Suprapubic skin (tissue), 2 donors: ENCODE results near the gene SMAD1.

Experiments
- EP300 ChIP-seq: sonication (generic); formaldehyde crosslinking; IDR thresholded peaks from one replicate; pipeline ENCODE4 v1.6.1; 2017; ENCODE audit warnings: antibody characterized with exemption
- POLR2A ChIP-seq, 2 donors: fragments of 450-650 bp; IDR thresholded peaks; one replicate each; pipeline ENCODE4 v1.6.1; 2017; ENCODE audit warnings: antibody characterized with exemption in 2 of 2, mild to moderate bottlenecking in 2 of 2, moderate library complexity in 2 of 2

DNA sequence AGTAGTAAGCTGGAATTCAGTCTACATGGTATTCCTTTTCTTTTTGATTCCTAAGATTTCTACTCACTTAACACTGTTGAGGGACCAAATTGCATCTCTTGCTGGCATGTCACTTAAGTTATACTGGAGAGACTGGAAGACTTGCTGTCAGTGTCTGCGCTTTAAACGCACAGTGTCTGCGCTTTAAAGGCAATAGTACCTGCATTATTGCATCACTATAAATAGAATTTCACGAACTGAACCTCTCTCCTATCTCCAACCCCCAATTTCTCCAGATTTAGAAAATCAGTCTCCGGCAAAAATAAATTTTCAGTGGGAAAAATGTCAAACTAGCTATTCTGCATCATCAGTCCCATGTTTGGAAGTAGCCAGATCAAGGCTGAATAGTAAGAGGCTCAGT, 21.2 kb downstream of the SMAD1 start:
- no peak for TF ChIP-seq POLR2A (IDR thresholded peaks at IDR 0.05)
- TF ChIP-seq EP300: no peak
